Caco-2 (cell line): Measurements from ENCODE around the gene RNF166. TPM values are rescaled to one million over a fixed set of nuclear protein-coding genes. Genes with fewer than 3 reads are reported as not detected.

ENCODE experiments used
- BruUV-seq: library from RNA; stranded (reverse); fragments of 400-500 nt; replicated peaks from 2 replicates; lab custom pipeline; 2021; lab: Mats Ljungman, UMichigan
- CTCF ChIA-PET: fragments of 300-600 bp; sonication (Branson Sonifier 250); formaldehyde crosslinking; loops from one replicate; lab custom pipeline; 2022; ENCODE audit warnings: antibody characterized with exemption; lab: Charles Lee
- POLR2A ChIA-PET: fragments of 300-600 bp; sonication (Branson Sonifier 250); formaldehyde crosslinking; loops from one replicate; lab custom pipeline; 2022; ENCODE audit warnings: antibody characterized with exemption; lab: Charles Lee
- DNase-seq, 2 experiments: peaks; one replicate each; pipeline versions ENCODE4 v3.0.0 to v3.0.0-alpha.2; 2020 to 2022
- H3K27me3 ChIP-seq: replicated peaks from 2 replicates; pipeline ENCODE4 v1.6.0; 2011; ENCODE audit warnings: low read length; ENCODE audit not compliant: control insufficient read depth, insufficient read depth
- H3K36me3 ChIP-seq: 2 replicates; pipeline ENCODE4 v1.5.1; 2011; ENCODE audit warnings: low read length; ENCODE audit not compliant: control insufficient read depth, insufficient read depth
- H3K4me1 ChIP-seq: fragments of 250-450 bp; sonication (Bioruptor Pico); 2 replicates; pipeline ENCODE4 v1.5.1; 2020; ENCODE audit warnings: mild to moderate bottlenecking
- H3K4me3 ChIP-seq: 2 replicates; pipeline ENCODE4 v1.5.1; 2011; ENCODE audit warnings: low read depth, mild to moderate bottlenecking, control low read depth, low read length
- H3K9me3 ChIP-seq: fragments of 250-450 bp; sonication (Bioruptor Pico); 2 replicates; pipeline ENCODE4 v1.5.1; 2020; ENCODE audit warnings: mild to moderate bottlenecking, moderate library complexity
- H3K27ac Mint-ChIP-seq: one replicate; pipeline ENCODE4 v1.8.0; 2022; ENCODE audit warnings: mixed read lengths; ENCODE audit not compliant: unreplicated experiment
- H3K27me3 Mint-ChIP-seq: one replicate; pipeline ENCODE4 v1.8.0; 2022; ENCODE audit warnings: mixed read lengths; ENCODE audit not compliant: insufficient read depth, unreplicated experiment
- H3K36me3 Mint-ChIP-seq: one replicate; pipeline ENCODE4 v1.8.0; 2022; ENCODE audit warnings: mild to moderate bottlenecking, mixed read lengths; ENCODE audit not compliant: insufficient read depth, unreplicated experiment
- H3K4me1 Mint-ChIP-seq: one replicate; pipeline ENCODE4 v1.8.0; 2022; ENCODE audit warnings: low read depth, mixed read lengths; ENCODE audit not compliant: unreplicated experiment
- H3K4me3 Mint-ChIP-seq: one replicate; pipeline ENCODE4 v1.8.0; 2022; ENCODE audit warnings: mild to moderate bottlenecking, moderate library complexity, mixed read lengths; ENCODE audit not compliant: unreplicated experiment
- H3K9me3 Mint-ChIP-seq: one replicate; pipeline ENCODE4 v1.8.0; 2022; ENCODE audit warnings: mixed read lengths; ENCODE audit not compliant: unreplicated experiment
- CTCF ChIP-seq, 2 experiments: fragments of 200-600 bp in 1 of 2; IDR thresholded peaks; 1 replicate in 1 of 2; 2 replicates in 1 of 2; pipeline versions ENCODE4 v1.5.1 to v1.8.0; 2011 to 2022; ENCODE audit warnings: antibody characterized with exemption in 1 of 2, control low read depth in 1 of 2, inconsistent platforms in 1 of 2, low read depth in 1 of 2, low read length in 1 of 2, mild to moderate bottlenecking in 1 of 2, moderate library complexity in 1 of 2; ENCODE audit not compliant: insufficient read depth in 1 of 2, severe bottlenecking in 1 of 2, unreplicated experiment in 1 of 2
- intact Hi-C: fragments of 100-400 bp; cut with micrococcal nuclease; formaldehyde crosslinking; loops from one replicate; pipeline ENCODE4 v1.10.0; 2022; ENCODE audit not compliant: unreplicated experiment
- total RNA-seq: library from RNA; stranded (reverse); gene quantifications from 2 replicates; pipeline ENCODE4 v1.2.3, GENCODE V29; 2022

The RNF166 gene
- total RNA-seq, 1 experiment from 2014 or later = 37.3 TPM

- no TSS peak for BruUV-seq
- TF ChIP-seq CTCF (IDR thresholded peaks at IDR 0.05; ENCODE audit: insufficient read depth in 1 of 2, low read depth in 1 of 2, low read length in 1 of 2, severe bottlenecking in 1 of 2, unreplicated experiment in 1 of 2) = no peak
- ChIA-PET POLR2A (no interaction called here), CTCF (no interaction called here)
- no peak for DNase-seq
- Histone ChIP-seq H3K4me1 (no peaks in the 10 kb centered on the region), H3K9me3 (no peaks in the 10 kb centered on the region), H3K27me3 (no peaks in the 10 kb centered on the region), H3K4me3 (no peak overlapping the region), H3K36me3 (peaks cover 2% of the 10 kb centered on the region; the same call in 1 of the 2 replicates)
- H3K9me3 Mint-ChIP-seq = no peaks in the 10 kb centered on the region
- intact Hi-C loops = no loop called here
- H3K36me3 Mint-ChIP-seq = peaks cover 71% of the 10 kb centered on the region
- H3K27ac Mint-ChIP-seq = no peak overlapping the region
- H3K27me3 Mint-ChIP-seq = no peaks in the 10 kb centered on the region
- no peaks in the 10 kb centered on the region for H3K4me1 Mint-ChIP-seq
- no peak overlapping the region for H3K4me3 Mint-ChIP-seq
Measured at GRCh38 chr16:88713568-88714419, 7.6 kb upstream of the RNF166 start.

- H3K27ac Mint-ChIP-seq = no peak overlapping the region
- ChIA-PET POLR2A (no interaction called here), CTCF (no interaction called here)
- no peaks in the 10 kb centered on the region for H3K9me3 Mint-ChIP-seq
- H3K9me3 ChIP-seq = no peaks in the 10 kb centered on the region
- no peaks in the 10 kb centered on the region for H3K4me1 ChIP-seq
- no peak for DNase-seq
- H3K4me1 Mint-ChIP-seq = no peaks in the 10 kb centered on the region
- no peaks in the 10 kb centered on the region for H3K27me3 ChIP-seq
- TF ChIP-seq CTCF (IDR thresholded peaks at IDR 0.05; ENCODE audit: insufficient read depth in 1 of 2, low read depth in 1 of 2, low read length in 1 of 2, severe bottlenecking in 1 of 2, unreplicated experiment in 1 of 2) = no peak
- H3K4me3 ChIP-seq = no peak overlapping the region
- no peak overlapping the region for H3K4me3 Mint-ChIP-seq
- H3K36me3 Mint-ChIP-seq = peaks cover 63% of the 10 kb centered on the region
- H3K36me3 ChIP-seq = no peaks in the 10 kb centered on the region; the same call in 1 of the 2 replicates
- no TSS peak for BruUV-seq
- H3K27me3 Mint-ChIP-seq = no peaks in the 10 kb centered on the region
- intact Hi-C loops = no loop called here
Measured at GRCh38 chr16:88713054-88713453, 6.8 kb upstream of the RNF166 start.

- no peak for DNase-seq
- ChIA-PET CTCF (no interaction called here), POLR2A (no interaction called here)
- BruUV-seq = no TSS peak
- Histone ChIP-seq H3K4me1 (no peaks in the 10 kb centered on the region), H3K9me3 (no peaks in the 10 kb centered on the region), H3K4me3 (no peak overlapping the region), H3K36me3 (no peaks in the 10 kb centered on the region; the same call in 1 of the 2 replicates), H3K27me3 (no peaks in the 10 kb centered on the region)
- Mint-ChIP-seq H3K27me3 (no peaks in the 10 kb centered on the region), H3K36me3 (peaks cover 62% of the 10 kb centered on the region), H3K4me3 (no peak overlapping the region), H3K9me3 (no peaks in the 10 kb centered on the region), H3K4me1 (peaks cover 2% of the 10 kb centered on the region), H3K27ac (no peak overlapping the region)
- intact Hi-C loops = no loop called here
- TF ChIP-seq CTCF (IDR thresholded peaks at IDR 0.05; ENCODE audit: insufficient read depth in 1 of 2, low read depth in 1 of 2, low read length in 1 of 2, severe bottlenecking in 1 of 2, unreplicated experiment in 1 of 2) = no peak
Measured at GRCh38 chr16:88712362-88712979, 6.3 kb upstream of the RNF166 start.
